GM12865 (cell line): Measurements from ENCODE around the gene KCNIP4.
A peak's percentile ranks its signal among the peaks of the same experiment; 100 is the strongest.

Experiments used
- DNase-seq: peaks from one replicate; pipeline ENCODE4 v3.0.0; 2010; ENCODE audit warnings: low read depth
- H3K4me3 ChIP-seq: 2 replicates; pipeline ENCODE4 v1.5.1; 2011; ENCODE audit warnings: mild to moderate bottlenecking, low read depth, low read length, control low read depth
- CTCF ChIP-seq: IDR thresholded peaks from 2 replicates; pipeline ENCODE4 v1.5.1; 2011; ENCODE audit warnings: low read length, control low read depth, low read depth, inconsistent platforms; ENCODE audit not compliant: insufficient read depth; ENCODE audit errors: missing control alignments

KCNIP4 gene

GRCh38 chr4:21522296-21522695, 426.3 kb downstream of the KCNIP4 start:
- no peak for TF ChIP-seq CTCF
- DNase-seq, result no peak
- no peak overlapping the region for H3K4me3 ChIP-seq

- H3K4me3 ChIP-seq, result no peak overlapping the region
- TF ChIP-seq CTCF, result no peak
- no peak for DNase-seq
Observed at GRCh38 chr4:21517126-21517859, 431.3 kb downstream of the KCNIP4 start.

GRCh38 chr4:21514022-21514694, 434.4 kb downstream of the KCNIP4 start:
- no peak overlapping the region for H3K4me3 ChIP-seq
- no peak for TF ChIP-seq CTCF
- no peak for DNase-seq

- TF ChIP-seq CTCF, result peak; percentile 11
- H3K4me3 ChIP-seq, result no peak overlapping the region
- peak; percentile 18 for DNase-seq
Observed at GRCh38 chr4:21512353-21512752, 436.2 kb downstream of the KCNIP4 start.

- no peak overlapping the region for H3K4me3 ChIP-seq
- peak; percentile 11 for TF ChIP-seq CTCF
- DNase-seq, result peak; percentile 5
Observed at GRCh38 chr4:21507439-21507838, 441.1 kb downstream of the KCNIP4 start.

GRCh38 chr4:21490682-21491081, 457.9 kb downstream of the KCNIP4 start:
- no peak for DNase-seq
- no peak for TF ChIP-seq CTCF
- no peak overlapping the region for H3K4me3 ChIP-seq
